ENCODE measurements around the gene ANKRD20A1. TPM values are rescaled to one million over a fixed set of nuclear protein-coding genes. Genes with fewer than 3 reads are reported as not detected.

The ANKRD20A1 gene
- total RNA-seq = not detected in 2 replicates

DNA sequence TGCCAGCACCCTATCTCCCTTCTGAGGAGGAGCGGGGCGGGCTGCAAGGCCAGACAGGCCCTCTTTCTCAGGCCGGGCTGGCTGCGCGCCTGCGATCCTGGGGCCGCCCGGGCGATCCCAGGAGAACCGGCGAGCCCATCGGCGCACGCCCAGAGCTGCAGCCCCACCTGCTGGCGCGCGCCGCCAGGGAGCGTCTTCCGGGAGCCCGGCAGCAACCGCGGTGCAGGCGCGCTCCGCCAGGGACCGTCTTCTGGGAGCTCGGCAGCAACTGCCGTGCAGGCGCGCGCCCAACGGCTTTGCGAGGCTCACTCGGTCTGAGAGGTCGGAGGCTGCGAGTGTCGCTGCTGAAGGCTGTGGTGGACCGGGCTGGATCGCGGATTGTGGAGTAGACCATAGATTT lies at the start of gene ANKRD20A1:
Gene ANKRD20A1 (plus strand): TSS at position 61 of the 400 bp plus-strand sequence. CDS start 496 bp downstream, outside the sequence.

